HG03045 (cell line): ENCODE measurements around the gene PNPT1.
"Not testable (repeated sequence)": the region's sequence is repeated elsewhere in the genome, so short reads cannot be mapped to it uniquely, and the experiment has no call there.

ENCODE experiments used
- ATAC-seq: cut with Tn5 transposase; IDR thresholded peaks from one replicate; pipeline ENCODE4 v1.9.1; 2021; ENCODE audit warnings: mild to moderate bottlenecking, moderate library complexity; ENCODE audit not compliant: unreplicated experiment

PNPT1 gene

DNA sequence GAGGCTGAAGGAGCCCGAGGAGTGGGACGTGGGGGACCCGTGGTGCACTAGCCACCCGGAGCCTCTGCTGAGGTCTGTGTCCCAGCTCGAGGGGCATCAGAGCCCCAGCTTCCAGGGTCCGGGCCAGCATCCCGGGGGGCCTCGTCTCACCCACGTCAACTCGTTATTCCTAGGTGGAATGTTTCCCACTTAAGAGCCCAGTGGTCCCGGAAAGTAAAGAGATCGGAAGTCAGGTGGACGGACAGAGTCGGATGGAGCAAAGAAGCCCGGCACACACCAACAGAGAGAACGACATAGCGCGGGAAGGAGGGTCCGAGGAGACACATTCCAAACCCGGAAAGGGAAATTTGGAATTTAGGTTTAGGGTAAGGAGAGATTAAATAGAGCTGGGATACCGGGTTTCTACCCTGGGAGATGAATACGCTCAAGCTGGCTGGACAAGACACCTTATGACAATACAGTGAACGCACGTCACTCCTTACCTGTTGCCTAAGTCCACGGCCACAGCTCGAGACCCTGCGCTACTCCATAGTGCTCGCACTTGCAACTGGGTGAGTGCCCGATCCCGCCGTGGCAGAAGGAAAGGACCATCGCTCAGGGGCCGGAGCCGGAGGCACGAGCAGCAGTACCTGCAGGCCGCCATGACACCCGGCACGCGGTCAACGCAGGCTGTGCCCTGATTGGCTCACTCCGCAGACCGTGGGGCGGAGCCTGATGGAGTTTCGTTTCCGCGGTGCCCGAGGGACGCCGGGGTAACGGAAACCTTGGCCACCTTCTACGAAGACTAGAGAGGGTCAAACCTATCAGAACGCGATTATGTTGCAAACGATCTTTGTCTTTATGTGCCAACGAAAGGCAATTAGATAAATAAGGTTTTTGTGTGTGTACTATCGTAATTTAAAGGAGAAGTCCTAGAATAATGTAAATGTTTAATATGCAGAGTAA lies at the start of gene PNPT1:
PNPT1 (minus strand) TSS at position 664 of the 945 bp plus-strand sequence; CDS start at position 643, 21 bp downstream.
- ATAC-seq, result peak; percentile 100

GRCh38 chr2:55742996-55743395 lies 49.4 kb upstream of the PNPT1 start:
- ATAC-seq, result no peak

- not testable (repeated sequence) for ATAC-seq
Observed at GRCh38 chr2:55736019-55736536, 42.4 kb upstream of the PNPT1 start.

DNA sequence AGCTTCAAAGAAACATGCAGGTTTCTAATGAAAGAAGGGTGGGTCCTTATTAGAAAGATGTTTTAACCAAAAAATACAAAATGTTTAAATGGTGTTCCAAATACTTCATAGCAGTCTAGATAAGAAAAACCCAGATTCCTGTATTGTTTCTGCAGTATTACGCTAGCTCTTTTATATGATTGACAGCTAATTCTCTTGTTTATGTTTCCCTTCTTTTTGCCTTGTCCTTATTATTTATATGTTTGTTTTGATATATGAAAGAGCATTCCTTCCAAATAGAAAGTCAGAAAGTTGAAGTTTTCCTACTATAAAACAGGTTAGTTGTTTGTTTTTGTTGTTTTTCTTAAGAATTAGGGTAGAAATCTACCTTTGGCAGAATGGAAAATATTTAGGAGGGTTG lies 41.1 kb upstream of the PNPT1 start:
- ATAC-seq, result no peak

DNA sequence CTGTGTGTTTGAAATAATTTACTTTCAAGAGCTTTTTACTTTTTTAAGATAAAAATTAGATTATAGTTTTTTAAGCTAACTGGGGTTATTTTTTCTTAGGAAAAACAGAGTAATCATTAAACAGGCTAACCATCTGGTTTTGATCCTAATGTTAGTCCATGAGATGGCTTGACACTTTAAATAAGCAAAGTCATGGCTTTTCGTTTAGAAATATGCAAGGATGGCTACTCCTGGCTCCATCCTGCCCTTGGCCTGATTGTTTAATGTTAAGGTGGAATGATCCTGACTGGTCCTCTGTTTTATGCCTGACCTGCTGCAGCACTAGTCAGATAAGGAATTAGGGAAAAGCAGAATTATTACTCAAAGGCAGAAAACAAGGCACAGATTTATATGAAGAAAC lies 39.7 kb upstream of the PNPT1 start:
- no peak for ATAC-seq

DNA sequence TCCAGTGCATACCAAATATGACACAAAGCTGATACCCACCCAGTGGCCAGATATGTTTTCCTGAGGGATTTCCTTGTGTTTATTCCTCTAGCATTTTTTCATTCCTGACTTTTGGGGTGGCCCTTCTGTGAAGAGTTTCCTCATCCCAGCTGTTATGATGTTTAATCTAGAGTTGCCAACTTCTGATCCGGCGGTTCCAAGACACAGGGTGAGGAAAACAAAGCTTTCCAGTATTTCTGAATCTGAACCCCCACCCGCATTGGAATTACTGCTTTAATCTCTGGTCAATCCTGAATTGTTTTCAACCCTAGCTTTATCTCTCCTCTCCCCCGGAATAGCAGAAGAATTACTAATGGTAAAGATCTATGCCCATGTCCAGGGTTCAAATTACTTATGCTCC lies 39.2 kb upstream of the PNPT1 start:
- ATAC-seq, result no peak

- ATAC-seq, result no peak
Observed at GRCh38 chr2:55729136-55729685, 35.6 kb upstream of the PNPT1 start.

DNA sequence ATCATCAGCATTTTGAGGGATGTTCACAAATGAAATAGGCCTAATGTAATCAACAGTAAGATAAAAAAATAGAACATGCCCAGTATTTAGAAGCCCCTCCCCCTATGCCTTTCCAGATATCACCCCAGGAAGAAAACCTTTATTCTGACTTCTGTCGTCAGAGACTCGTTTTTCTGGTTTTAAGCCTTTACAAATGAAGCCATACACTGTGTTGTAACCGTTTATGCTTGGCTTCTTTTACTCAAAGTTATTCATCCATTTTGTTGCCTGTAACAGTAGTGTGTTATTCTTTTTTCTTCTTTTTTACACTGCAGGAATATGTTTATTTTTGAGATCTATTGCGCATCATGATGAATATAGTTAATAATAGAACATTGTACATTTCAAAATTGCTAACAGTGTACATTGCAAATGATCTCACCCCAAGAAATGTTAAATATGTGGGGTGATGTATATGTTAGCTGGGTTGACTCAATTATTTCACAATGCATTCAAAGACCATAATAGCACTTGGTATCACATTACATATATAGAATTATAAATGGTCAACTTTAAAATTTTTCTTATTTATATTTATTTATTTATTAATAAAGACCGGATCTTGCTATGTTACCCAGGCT lies 28.1 kb upstream of the PNPT1 start:
- ATAC-seq, result no peak

DNA sequence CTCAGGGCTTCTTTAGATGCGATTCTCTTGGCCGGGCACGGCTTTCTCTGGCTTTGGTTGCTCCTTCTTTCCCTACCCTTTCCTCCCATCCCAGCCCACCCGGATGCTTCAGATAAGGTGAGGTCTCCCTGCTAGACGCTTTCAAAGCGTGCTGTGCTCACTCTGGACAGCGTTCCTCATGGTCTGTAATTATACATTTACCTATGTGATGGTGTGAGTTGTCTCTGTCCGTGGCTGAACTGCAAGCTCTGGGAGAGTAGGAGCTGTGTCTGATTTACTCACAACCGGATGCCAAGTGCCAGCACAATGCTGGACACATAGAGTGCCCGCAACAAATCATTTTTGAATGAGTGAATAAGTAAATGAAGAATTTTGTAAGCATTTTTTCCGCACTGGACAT lies 26.8 kb upstream of the PNPT1 start:
- ATAC-seq, result no peak

- ATAC-seq, result no peak
Observed at GRCh38 chr2:55719852-55720251, 26.2 kb upstream of the PNPT1 start.

DNA sequence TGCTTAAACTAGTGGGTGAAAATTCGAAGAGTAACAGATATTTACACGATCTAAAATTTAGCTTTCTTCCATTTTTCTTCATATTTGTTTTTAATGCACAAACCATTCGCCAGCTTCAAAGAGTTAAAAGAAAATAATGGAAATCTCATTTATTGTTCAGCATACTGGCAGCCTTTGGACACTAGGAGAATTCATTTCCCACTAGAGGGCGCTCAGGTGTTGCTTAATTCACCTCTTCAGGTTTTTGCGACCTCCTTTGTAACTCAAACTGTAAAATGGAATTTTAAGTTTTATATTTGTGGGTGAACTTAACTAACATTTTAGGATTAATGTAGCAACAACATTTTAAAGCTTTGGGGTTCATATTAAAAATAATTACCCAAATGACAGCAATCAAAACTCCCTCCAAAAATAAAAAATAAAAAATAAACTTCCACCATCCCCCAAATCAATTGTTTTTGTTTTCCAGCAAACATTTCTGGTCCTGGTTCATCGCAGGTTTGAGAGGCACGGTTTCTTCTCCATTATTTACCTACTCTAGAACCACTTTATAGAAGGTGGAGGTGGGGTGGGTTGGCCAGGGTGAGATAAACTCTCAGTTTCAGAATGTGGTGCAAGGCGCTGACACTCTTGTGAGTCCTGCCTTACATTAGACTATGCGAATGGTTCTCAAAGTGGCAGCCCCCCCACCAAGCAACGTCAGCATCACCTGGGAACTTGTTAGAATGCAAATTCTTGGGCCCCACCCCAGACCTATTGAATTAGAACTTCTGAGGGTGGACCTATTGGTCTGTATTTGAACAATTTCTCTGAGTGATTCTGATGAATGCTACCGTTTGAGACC lies 24.7 kb upstream of the PNPT1 start:
- no peak for ATAC-seq

DNA sequence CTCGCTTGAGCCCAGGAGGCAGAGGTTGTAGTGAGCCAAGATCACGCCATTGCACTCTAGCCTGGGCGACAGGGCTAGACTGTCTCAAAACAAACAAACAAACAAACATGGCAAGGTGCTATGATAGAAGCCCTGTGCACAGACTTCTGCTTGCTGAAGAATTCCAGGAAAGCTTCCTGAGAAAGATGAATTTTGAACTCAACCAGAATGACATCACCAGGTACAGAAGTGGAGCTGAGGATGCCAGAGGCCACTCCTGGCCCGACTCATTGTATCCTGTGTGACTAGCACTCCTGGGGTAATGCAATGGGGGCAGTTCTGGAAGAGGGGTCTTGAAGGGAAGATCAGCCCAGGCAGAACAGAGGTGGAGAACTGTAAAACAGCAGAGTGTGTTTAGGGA lies 22.0 kb upstream of the PNPT1 start:
- no peak for ATAC-seq

- ATAC-seq, result not testable (repeated sequence)
Observed at GRCh38 chr2:55715178-55715577, 21.5 kb upstream of the PNPT1 start.

DNA sequence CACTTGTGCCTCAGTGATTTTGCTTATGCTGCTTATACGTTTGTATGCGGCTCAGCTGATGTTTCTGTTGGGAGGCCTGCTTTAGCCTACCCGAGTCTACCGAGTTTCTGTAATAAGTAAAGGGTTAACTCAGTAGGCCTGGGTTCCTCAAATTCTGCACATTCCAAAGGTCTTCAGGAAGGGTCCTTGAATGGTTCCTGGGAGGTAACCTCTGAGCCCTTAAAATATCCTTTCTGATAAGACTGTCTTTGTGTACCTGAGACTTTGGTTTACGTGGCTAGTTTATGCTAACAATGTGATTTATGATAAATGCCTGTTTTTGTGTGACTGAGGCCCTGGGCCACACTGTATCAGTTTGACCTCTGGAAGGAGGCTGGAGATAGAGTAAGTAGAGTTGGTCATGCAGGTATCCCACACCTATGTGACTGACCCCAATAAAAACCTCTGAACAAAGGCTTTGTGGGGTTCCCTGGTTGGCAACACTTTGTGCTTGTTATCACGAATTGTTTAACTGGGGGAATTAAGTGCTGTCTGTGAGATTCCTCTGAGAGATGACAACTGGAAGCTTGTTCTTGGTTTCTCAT lies 18.9 kb upstream of the PNPT1 start:
- no peak for ATAC-seq

GRCh38 chr2:55710025-55710424 lies 16.4 kb upstream of the PNPT1 start:
- no peak for ATAC-seq

DNA sequence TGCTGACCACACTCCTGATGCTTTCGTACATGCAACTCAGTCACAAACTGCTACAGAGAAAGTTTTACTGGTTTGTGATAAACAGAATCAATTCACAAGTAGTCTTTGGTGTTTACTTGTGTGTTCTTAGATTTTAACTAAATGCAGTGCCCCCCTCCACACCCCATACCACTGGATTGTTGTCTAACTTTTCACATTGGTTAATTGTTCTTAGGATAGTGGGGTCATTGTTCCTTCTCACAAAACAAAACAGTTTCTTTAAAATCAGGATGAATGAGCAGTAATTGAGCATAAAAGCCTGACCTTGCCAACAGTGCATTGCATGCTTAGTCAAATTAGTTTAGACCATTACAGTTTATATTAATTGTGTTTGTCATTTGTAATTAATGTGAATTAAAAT lies 14.1 kb upstream of the PNPT1 start:
- no peak for ATAC-seq

GRCh38 chr2:55706258-55706657 lies 12.6 kb upstream of the PNPT1 start:
- not testable (repeated sequence) for ATAC-seq

- no peak for ATAC-seq
Observed at GRCh38 chr2:55705027-55705653, 11.5 kb upstream of the PNPT1 start.

GRCh38 chr2:55703350-55703749 lies 9.7 kb upstream of the PNPT1 start:
- no peak for ATAC-seq

DNA sequence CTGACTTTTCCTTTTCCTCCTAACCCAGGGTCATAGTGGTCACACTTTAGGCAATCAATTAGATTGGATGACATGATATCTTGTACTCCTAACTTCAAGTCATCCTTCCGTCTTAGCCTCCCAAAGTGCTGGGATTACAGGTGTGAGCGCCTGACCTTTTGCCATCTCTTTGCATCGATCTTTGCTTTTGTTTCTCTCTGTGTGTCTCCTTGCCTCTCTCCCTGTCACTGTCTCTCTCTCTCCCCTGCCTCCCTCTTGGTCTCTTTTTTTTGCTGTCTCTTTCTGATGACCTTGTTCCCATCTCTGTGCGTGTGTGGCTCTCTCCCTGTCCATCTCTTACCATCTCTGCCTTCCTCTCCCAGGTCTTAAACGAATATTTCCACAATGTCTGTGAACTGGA lies 904 bp downstream of the PNPT1 start:
- ATAC-seq, result not testable (repeated sequence)
